ENCODE results near the gene SACM1L.

DNA sequence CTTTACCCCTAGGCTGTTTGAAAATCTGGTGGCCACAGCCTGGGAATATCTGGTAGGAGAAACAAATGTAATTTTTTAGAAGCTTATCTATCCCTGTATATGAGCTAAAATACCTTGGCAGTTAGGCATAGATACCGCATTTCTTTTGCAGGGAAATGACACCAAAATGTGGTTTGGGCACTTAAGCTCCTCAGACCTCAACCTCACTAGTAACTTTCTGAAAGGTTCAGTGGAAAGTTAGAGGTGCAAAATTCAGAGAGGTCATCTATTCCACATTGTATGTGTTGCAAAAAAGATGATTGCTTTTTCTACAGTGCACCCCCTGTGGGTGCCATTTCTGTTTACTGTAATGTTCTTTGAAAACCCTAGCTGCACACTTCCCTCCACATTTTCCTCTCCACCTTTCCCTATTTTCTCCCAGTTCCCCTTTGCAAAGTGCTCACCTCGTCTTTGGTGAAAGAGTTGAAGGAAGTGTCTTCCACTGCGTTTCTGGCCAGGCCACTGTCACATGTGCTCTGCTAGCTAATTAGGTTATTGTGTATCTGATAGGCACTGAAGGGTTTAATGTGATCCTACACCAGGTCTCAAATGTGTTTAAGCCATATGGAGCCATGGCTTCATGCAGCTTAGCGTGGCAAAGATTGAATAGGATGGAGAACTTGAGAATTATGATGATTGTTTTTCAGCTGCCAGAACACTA is 1.3 kb downstream of the SACM1L start:
- TF ChIP-seq, protein P1, sequence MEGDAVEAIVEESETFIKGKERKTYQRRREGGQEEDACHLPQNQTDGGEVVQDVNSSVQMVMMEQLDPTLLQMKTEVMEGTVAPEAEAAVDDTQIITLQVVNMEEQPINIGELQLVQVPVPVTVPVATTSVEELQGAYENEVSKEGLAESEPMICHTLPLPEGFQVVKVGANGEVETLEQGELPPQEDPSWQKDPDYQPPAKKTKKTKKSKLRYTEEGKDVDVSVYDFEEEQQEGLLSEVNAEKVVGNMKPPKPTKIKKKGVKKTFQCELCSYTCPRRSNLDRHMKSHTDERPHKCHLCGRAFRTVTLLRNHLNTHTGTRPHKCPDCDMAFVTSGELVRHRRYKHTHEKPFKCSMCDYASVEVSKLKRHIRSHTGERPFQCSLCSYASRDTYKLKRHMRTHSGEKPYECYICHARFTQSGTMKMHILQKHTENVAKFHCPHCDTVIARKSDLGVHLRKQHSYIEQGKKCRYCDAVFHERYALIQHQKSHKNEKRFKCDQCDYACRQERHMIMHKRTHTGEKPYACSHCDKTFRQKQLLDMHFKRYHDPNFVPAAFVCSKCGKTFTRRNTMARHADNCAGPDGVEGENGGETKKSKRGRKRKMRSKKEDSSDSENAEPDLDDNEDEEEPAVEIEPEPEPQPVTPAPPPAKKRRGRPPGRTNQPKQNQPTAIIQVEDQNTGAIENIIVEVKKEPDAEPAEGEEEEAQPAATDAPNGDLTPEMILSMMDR (IDR thresholded peaks at IDR 0.05; ENCODE audit: poor library complexity): no peak
- no peak for TF ChIP-seq EZH2phosphoT487 (IDR thresholded peaks at IDR 0.05; ENCODE audit: low read depth, severe bottlenecking, unreplicated experiment)
- no peak for TF ChIP-seq EZH2 (IDR thresholded peaks at IDR 0.05; ENCODE audit: borderline replicate concordance)
